HepG2 (cell line): ENCODE results near the gene FAM156A. TPM values are rescaled to one million over a fixed set of nuclear protein-coding genes. Genes with fewer than 3 reads are reported as not detected.

Source experiments
- ADNP ChIP-seq: sonication (generic); formaldehyde crosslinking; IDR thresholded peaks from 2 replicates; pipeline ENCODE4 v1.4.0; 2020; ENCODE audit warnings: missing genetic modification reagents
- CREM ChIP-seq, 2 experiments: sonication (generic) in 1 of 2; formaldehyde crosslinking in 1 of 2; IDR thresholded peaks; 2 replicates each; pipeline versions ENCODE4 v1.4.0 to v1.6.1; 2016 to 2020; ENCODE audit warnings: antibody characterized with exemption in 1 of 2, mild to moderate bottlenecking in 1 of 2, missing genetic modification reagents in 1 of 2
- ESRRA ChIP-seq: sonication (generic); formaldehyde crosslinking; IDR thresholded peaks from 2 replicates; pipeline ENCODE4 v1.5.1; 2020; ENCODE audit warnings: mild to moderate bottlenecking, low read depth, missing genetic modification reagents
- FOXC1 ChIP-seq: sonication (generic); formaldehyde crosslinking; IDR thresholded peaks from 2 replicates; pipeline ENCODE4 v1.8.0; 2022; ENCODE audit warnings: mild to moderate bottlenecking, missing genetic modification reagents, borderline replicate concordance
- GZF1 ChIP-seq: sonication (generic); formaldehyde crosslinking; IDR thresholded peaks from 2 replicates; pipeline ENCODE4 v1.5.1; 2020; ENCODE audit warnings: mild to moderate bottlenecking, missing genetic modification reagents
- PHF21A ChIP-seq: sonication (generic); formaldehyde crosslinking; IDR thresholded peaks from 2 replicates; pipeline ENCODE4 v1.5.0; 2020; ENCODE audit warnings: mild to moderate bottlenecking, missing genetic modification reagents
- SALL2 ChIP-seq: sonication (generic); formaldehyde crosslinking; IDR thresholded peaks from 2 replicates; pipeline ENCODE4 v1.8.1; 2023; ENCODE audit warnings: mild to moderate bottlenecking, missing genetic modification reagents, inconsistent platforms
- SMAD1 ChIP-seq: sonication (generic); formaldehyde crosslinking; IDR thresholded peaks from 2 replicates; pipeline ENCODE4 v1.4.0; 2020; ENCODE audit warnings: missing genetic modification reagents, low read depth, mild to moderate bottlenecking, borderline replicate concordance
- SOX13 ChIP-seq, 3 experiments: fragments of 450-650 bp in 1 of 3; sonication (generic) in 1 of 3; formaldehyde crosslinking in 1 of 3; IDR thresholded peaks in 2 of 3; conservative IDR thresholded peaks in 1 of 3; 2 replicates each; pipeline versions ENCODE4 v1.5.0 to v1.6.1; 2016 to 2020; ENCODE audit warnings: antibody characterized with exemption in 1 of 3, mild to moderate bottlenecking in 1 of 3, missing compliant biosample characterization in 1 of 3, missing genetic modification reagents in 1 of 3, moderate library complexity in 1 of 3
- ZBTB7A ChIP-seq: sonication (generic); formaldehyde crosslinking; IDR thresholded peaks from 2 replicates; pipeline ENCODE4 v1.8.0; 2022; ENCODE audit warnings: mild to moderate bottlenecking, missing genetic modification reagents
- ZNF484 ChIP-seq: sonication (generic); formaldehyde crosslinking; IDR thresholded peaks from 2 replicates; pipeline ENCODE4 v1.5.1; 2020; ENCODE audit warnings: mild to moderate bottlenecking, low read depth, missing genetic modification reagents, borderline replicate concordance
- ZNF496 ChIP-seq: sonication (generic); formaldehyde crosslinking; IDR thresholded peaks from 2 replicates; pipeline ENCODE4 v1.8.1; 2023; ENCODE audit warnings: mild to moderate bottlenecking, moderate library complexity, missing genetic modification reagents; ENCODE audit not compliant: insufficient replicate concordance
- ZNF816 ChIP-seq: sonication (generic); formaldehyde crosslinking; IDR thresholded peaks from 2 replicates; pipeline ENCODE4 v1.8.0; 2022; ENCODE audit warnings: missing genetic modification reagents, mild to moderate bottlenecking, borderline replicate concordance
- ZNF891 ChIP-seq: sonication (generic); formaldehyde crosslinking; IDR thresholded peaks from 2 replicates; pipeline ENCODE4 v1.5.0; 2020; ENCODE audit warnings: mild to moderate bottlenecking, missing genetic modification reagents
- ZSCAN31 ChIP-seq: sonication (generic); formaldehyde crosslinking; IDR thresholded peaks from 2 replicates; pipeline ENCODE4 v1.5.0; 2020; ENCODE audit warnings: low read depth, mild to moderate bottlenecking, missing genetic modification reagents
- polyA plus RNA-seq, 8 experiments: library from polyadenylated mRNA; depleted of rRNA in 3 of 8; stranded (reverse) in 7 of 8; unstranded in 1 of 8; fragments of >200 nt; fragmentation: Illumina TruSeq in 4 of 8; extraction: Trizol in 4 of 8; gene quantifications; 2 replicates each; pipeline versions ENCODE4 v1.2.1 to v1.2.3, GENCODE V29; 2011 to 2016; ENCODE audit warnings: low read depth in 4 of 8, missing spikeins in 1 of 8, mixed read lengths in 1 of 8; ENCODE audit not compliant: insufficient read depth in 1 of 8
- total RNA-seq, 5 experiments: library from RNA; depleted of rRNA; stranded (reverse); fragments of >200 nt; fragmentation: Illumina TruSeq; extraction: Trizol; gene quantifications; 2 replicates each; pipeline ENCODE4 v1.2.3, GENCODE V29; 2016; ENCODE audit warnings: low read depth in 1 of 5
- TF ChIP-seq, protein P1 (sequence below): sonication (generic); formaldehyde crosslinking; IDR thresholded peaks from 2 replicates; pipeline ENCODE4 v1.4.0; 2020; ENCODE audit warnings: missing genetic modification reagents
- TF ChIP-seq, protein P2 (sequence below): sonication (generic); formaldehyde crosslinking; conservative IDR thresholded peaks from 2 replicates; pipeline ENCODE4 v1.8.0; 2022; ENCODE audit warnings: low read depth, missing genetic modification reagents
- TF ChIP-seq, protein P3 (sequence below): sonication (generic); formaldehyde crosslinking; IDR thresholded peaks from 2 replicates; pipeline ENCODE4 v1.8.0; 2022; ENCODE audit warnings: mild to moderate bottlenecking, missing genetic modification reagents; ENCODE audit not compliant: insufficient replicate concordance
- TF ChIP-seq, protein P4 (sequence below): sonication (generic); formaldehyde crosslinking; IDR thresholded peaks from 2 replicates; pipeline ENCODE4 v1.4.0; 2020; ENCODE audit warnings: missing genetic modification reagents

FAM156A gene
- total and polyA plus RNA-seq, 2 of the 13 experiments (the other 11 are each of a cell fraction or from before 2014, with no cell fraction given): 15.4 to 53.8 TPM

DNA sequence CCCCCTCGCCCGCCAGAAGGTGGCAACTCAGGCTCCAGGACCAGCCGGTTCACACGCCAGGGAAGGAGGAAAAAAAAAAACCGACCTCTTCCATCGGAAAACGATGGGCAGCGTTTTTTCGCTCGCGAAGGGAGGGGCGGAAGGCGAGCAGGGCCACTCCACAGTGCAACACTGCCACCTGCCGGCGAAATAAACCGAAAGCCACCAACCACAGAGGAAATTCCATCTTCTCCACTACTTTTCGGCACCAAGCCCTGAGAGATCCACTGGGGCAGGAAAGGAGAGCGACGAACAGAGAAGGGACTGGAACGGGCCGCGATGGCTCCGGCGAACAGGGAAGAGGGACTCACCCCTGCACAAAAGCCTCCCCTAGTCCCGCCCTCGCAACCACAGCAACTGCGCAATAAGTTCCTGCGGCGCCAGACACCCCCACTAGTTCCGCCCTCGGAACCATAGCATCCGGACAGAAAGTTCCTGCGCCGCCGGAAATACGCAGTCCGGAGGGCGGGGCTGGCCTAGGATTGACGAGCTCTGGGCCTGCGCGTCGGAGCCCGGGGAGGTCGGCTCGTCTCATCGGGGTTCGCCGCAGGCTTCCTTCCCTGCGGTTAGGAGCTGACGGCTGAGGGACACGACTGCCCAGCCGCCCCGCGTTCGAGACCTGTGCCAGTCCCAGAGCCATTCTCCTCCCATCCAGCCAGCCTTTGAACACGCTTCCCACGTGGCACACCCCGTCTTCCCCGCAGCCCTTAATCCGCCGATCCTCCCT is 23.4 kb downstream of the FAM156A start (continued):
- TF ChIP-seq ZNF496 (CRISPR knock-in tag): no peak
- peak; percentile 50 for TF ChIP-seq SALL2 (CRISPR knock-in tag)
- TF ChIP-seq ZSCAN31: peak; percentile 47; the same call in 1 of the 2 replicates
- TF ChIP-seq, protein P1, sequence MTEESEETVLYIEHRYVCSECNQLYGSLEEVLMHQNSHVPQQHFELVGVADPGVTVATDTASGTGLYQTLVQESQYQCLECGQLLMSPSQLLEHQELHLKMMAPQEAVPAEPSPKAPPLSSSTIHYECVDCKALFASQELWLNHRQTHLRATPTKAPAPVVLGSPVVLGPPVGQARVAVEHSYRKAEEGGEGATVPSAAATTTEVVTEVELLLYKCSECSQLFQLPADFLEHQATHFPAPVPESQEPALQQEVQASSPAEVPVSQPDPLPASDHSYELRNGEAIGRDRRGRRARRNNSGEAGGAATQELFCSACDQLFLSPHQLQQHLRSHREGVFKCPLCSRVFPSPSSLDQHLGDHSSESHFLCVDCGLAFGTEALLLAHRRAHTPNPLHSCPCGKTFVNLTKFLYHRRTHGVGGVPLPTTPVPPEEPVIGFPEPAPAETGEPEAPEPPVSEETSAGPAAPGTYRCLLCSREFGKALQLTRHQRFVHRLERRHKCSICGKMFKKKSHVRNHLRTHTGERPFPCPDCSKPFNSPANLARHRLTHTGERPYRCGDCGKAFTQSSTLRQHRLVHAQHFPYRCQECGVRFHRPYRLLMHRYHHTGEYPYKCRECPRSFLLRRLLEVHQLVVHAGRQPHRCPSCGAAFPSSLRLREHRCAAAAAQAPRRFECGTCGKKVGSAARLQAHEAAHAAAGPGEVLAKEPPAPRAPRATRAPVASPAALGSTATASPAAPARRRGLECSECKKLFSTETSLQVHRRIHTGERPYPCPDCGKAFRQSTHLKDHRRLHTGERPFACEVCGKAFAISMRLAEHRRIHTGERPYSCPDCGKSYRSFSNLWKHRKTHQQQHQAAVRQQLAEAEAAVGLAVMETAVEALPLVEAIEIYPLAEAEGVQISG: peak; percentile 89
- no peak for TF ChIP-seq PHF21A
- no peak for TF ChIP-seq ESRRA (CRISPR knock-in tag)
- TF ChIP-seq, protein P2, sequence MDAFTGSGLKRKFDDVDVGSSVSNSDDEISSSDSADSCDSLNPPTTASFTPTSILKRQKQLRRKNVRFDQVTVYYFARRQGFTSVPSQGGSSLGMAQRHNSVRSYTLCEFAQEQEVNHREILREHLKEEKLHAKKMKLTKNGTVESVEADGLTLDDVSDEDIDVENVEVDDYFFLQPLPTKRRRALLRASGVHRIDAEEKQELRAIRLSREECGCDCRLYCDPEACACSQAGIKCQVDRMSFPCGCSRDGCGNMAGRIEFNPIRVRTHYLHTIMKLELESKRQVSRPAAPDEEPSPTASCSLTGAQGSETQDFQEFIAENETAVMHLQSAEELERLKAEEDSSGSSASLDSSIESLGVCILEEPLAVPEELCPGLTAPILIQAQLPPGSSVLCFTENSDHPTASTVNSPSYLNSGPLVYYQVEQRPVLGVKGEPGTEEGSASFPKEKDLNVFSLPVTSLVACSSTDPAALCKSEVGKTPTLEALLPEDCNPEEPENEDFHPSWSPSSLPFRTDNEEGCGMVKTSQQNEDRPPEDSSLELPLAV: no peak
- TF ChIP-seq ZNF484 (CRISPR knock-in tag): no peak
- no peak for TF ChIP-seq GZF1 (CRISPR knock-in tag)
- peak; percentile 44; the same call in 1 of the 2 replicates for TF ChIP-seq FOXC1 (CRISPR knock-in tag)
- peak; percentile 79 for TF ChIP-seq CREM (IDR thresholded peaks at IDR 0.05)
- no peak for TF ChIP-seq CREM (CRISPR knock-in tag; IDR thresholded peaks at IDR 0.05)
- no peak for TF ChIP-seq ADNP (CRISPR knock-in tag)
- no peak for TF ChIP-seq SMAD1 (CRISPR knock-in tag)
- peak; percentile 8; the same call in 1 of the 2 replicates for TF ChIP-seq SOX13 (IDR thresholded peaks at IDR 0.05)
- peak in 1 of 2 experiments; percentile 30; a peak in 1 of 4 replicates for TF ChIP-seq SOX13 (CRISPR knock-in tag; conservative IDR thresholded peaks at IDR 0.05 in 1 of 2, IDR thresholded peaks at IDR 0.05 in 1 of 2)
- TF ChIP-seq ZBTB7A (CRISPR knock-in tag): no peak
- TF ChIP-seq, protein P3, sequence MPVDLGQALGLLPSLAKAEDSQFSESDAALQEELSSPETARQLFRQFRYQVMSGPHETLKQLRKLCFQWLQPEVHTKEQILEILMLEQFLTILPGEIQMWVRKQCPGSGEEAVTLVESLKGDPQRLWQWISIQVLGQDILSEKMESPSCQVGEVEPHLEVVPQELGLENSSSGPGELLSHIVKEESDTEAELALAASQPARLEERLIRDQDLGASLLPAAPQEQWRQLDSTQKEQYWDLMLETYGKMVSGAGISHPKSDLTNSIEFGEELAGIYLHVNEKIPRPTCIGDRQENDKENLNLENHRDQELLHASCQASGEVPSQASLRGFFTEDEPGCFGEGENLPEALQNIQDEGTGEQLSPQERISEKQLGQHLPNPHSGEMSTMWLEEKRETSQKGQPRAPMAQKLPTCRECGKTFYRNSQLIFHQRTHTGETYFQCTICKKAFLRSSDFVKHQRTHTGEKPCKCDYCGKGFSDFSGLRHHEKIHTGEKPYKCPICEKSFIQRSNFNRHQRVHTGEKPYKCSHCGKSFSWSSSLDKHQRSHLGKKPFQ (CRISPR knock-in tag): peak; percentile 40
- TF ChIP-seq, protein P4, sequence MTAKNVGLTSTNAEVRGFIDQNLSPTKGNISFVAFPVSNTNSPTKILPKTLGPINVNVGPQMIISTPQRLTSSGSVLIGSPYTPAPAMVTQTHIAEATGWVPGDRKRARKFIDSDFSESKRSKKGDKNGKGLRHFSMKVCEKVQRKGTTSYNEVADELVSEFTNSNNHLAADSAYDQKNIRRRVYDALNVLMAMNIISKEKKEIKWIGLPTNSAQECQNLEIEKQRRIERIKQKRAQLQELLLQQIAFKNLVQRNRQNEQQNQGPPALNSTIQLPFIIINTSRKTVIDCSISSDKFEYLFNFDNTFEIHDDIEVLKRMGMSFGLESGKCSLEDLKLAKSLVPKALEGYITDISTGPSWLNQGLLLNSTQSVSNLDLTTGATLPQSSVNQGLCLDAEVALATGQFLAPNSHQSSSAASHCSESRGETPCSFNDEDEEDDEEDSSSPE (CRISPR knock-in tag): no peak
- no peak for TF ChIP-seq ZNF891
- no peak for TF ChIP-seq ZNF816 (CRISPR knock-in tag)
